Amygdala (tissue), 56 donors: ENCODE measurements around the gene IGFBP3.

Source experiments
- DNase-seq, 56 donors: peaks; one replicate each; lab custom pipeline; 2025; lab: John Stamatoyannopoulos, UW

The IGFBP3 gene

DNA sequence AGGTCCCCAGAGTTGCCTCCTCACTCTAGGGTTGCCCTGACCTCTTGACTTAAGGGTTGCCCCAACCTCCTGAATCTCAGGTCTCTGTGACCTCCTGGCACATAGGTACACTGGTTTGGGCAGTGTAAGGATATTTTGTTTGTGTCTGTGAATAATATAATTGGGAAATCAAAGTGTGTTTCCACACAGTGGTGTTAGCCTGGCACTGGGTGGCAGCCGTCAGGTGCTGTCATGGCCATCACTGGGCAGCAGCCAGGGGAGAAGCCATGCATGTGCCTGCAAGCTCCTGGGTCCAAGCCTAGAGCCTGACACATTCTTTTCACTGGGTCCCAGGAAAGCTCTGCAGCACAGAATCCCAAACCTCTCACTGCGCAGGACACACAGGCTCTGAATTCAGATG is 44.6 kb downstream of the IGFBP3 start:
- no peak for DNase-seq

DNA sequence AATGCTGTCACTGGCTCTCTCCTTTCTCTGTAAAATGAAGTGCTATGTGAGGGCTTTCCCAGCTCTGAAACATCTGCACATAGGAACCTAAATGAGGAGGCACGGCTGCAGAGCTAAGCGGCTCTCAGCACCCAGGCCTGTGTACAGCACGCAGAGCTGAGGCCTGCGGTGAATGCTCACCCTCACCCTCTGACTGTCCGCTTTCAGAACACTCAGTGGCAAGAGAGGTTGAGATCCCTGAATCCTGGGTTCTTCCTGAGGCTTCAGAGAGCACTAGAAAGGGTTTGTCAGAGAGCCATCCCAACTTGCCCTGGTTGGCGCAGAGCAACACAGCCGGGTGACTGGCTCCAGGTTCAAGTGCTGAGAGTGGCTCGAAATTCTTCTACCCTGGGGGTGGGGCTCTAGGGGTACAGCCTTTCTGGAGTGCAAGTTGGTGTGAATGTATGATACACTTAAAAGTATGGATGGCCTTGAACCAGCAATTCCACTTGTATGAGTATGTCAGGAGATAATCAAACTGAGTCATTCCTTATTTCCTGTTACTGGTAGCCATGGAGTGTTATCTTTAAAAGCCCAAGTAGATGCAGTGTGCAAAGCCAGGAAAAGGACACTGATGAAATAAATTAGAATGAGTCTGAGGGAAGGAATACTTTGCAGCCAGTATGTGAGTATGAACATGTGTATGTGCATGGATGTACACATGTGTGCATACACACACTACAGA is 46.5 kb downstream of the IGFBP3 start:
- DNase-seq, result no peak

DNA sequence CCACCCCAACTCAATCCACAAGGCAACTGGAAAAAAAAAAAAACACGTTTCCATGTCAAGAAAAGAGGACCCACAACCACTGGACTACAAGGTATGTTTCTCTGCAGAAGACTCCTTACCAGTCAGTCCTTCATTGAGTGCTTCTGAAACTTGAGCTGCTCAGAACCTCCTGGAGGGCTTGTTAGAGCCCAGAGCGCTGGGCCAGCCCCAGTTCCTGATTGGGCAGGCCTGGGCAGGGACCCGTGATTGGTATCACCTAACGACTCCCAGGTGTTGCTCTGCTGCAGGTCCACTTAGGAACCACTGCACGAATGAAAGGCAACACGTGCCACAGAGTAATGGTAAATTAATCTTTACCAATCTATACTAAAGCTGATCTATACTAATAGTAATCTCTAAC is 47.7 kb downstream of the IGFBP3 start:
- DNase-seq, result no peak

DNA sequence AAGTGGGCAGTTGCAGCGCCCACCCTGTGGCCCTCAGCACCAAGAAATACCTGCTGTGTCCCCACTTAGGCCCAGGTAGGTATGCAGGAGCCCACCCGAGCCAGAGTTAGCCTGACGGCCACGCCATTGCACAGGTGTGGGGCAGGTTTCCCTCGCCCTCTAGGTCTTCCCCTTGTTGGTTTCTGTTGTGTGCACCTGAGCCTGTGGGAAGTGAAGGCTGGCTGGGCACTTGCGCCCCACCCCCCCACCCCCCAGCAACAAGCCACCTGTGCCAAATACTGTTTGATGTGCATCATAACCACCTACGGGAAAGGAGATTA is 48.1 kb downstream of the IGFBP3 start, which contains the start of gene CCDC201:
TSS of gene CCDC201 (minus strand) at position 48 of the 320 bp plus-strand sequence. CDS start 75 bp downstream, outside the sequence.
- no peak for DNase-seq

DNA sequence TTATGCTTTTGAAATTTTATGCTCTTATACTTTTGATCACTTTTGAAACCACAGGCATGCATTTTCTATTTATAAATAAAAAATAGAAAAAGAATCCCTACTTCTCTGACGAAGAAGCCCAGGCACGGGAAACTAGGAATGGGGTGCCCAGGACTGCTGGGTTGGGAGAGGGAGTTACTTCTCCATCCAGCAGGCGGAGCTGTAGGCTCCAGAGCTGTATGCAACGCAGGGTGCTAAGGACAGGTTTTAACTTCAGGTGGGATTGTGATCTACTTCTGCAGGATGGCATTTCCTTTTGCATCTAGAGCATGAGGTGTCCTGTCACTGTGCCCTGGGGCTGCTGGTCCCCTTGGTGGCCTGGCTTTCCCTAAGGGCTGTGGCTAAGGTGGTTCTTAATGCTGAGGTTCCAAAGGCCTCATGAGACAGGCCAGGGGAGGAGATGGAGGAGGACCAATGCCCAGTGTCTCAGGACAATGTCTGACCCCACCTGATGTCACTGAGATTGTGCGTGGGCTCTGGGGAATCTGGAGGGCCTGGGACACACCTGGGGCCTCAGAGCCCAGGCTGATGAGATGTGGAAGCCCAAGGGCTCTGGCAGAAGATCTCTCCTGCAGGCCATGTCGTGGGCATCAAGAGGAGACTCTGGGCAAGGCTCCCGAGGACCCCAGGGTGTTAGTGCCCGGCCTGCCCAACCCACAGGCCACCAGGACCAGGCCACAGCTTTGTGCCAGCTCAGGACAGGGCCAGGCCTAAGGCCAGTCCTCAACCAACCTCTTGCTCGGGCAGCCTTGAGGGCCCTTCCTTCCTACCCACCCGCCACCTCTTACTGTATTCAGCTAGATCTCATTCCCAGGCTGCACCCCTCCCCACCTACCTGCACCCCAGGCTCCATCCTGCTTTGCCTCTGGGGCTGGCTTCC is 48.7 kb downstream of the IGFBP3 start:
- DNase-seq, result no peak

DNA sequence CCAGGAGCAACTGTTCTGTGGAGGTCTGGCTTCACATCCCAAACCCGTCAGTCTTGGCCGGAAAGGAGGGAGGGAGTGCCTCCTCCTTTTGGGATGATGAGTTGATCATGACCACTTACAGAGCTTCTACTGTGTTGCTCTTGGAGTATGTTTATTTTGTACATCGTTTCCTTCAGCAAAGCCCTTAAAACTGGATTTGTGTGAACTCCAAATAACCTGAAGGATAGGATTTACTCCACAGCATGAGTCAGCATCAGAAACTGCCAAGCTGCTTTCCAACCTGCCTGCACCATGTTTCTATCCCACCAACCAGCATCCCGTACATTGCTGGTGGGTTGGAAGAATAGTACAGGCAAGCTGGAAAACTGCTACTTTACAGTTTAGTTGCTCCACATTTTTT is 51.6 kb downstream of the IGFBP3 start:
- DNase-seq, result no peak

DNA sequence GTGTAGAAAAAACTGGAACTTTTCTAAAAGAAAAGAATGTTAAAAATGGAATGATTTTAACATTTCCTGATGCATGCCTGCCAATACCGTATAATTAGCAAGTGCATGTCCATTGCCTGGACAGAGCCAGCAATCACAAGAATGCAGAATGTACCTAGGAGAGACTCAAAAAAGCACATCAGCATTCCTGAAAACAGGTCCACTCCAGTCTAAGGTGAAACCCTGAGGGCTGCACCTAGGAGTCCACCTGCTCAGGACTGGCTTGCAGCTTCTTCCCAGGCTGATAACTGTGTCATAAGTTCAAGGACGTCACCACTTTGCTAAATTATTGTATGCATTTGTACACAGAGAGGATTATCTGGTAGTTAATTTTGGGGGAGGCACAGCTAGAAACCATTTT is 53.6 kb downstream of the IGFBP3 start:
- no peak for DNase-seq

DNA sequence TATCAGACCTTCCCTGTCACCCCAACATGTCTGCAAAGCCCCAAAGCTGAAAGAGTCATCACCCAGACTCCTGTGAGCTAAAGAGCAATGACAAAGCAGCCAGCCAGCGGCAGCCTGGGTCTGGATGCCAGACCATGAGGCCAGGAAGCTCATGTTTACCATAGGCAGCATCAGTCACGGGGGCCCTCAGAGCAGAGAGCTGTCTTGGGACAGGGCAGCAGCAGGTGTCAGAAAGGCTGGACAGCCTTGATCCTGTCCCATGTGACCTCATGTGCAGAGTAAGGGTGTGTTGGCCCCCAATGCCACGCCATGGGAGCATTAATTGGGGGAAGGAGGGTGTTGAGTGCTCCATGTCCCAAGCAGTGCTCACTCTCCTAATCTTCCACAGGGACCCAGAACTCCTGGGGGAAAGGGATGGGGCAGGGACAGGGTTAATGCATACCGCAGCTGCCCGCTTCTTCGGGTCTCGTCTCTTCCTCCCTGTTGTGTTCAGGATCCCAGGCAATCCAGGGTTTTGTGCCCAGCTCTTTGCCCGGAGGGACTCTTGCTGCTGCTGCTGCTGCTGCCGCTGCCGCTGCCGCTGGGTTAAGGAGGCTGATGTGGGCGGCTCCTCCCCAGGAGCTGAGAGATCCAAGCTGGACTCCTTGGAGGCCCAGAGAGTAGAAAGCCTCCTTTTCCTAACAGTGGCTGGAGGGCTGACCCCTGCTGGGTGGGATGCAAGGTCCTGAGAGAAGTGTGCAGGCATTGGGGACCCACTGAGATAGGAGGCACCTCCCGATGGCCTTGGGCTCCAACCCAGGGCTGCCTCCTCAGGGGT is 55.3 kb downstream of the IGFBP3 start:
- DNase-seq, result no peak

DNA sequence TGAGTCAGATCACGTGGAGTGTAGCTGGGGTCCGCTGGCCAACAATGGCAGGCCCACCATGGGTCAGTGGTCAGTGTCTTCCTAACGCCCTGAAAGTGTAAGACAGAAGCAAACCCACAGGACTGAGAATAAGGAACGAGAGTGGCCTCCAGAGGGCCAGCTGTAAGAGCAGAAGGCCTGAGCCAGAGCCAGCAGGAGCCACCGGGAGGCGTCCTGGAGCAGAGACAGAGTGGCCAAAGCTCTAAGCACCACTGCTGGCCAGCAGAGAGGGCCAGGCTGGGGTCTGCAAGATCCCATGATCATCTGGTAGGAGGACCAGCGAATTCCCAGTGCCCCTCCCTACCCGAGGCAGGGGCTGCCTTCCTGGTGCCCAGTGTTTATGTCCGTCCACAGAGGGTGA is 57.4 kb downstream of the IGFBP3 start:
- DNase-seq, result no peak
